Caki2 (cell line): ENCODE results near the gene SLC25A5. TPM values are rescaled to one million over a fixed set of nuclear protein-coding genes. Genes with fewer than 3 reads are reported as not detected.
"Not testable (repeated sequence)": the region's sequence is repeated elsewhere in the genome, so short reads cannot be mapped to it uniquely, and the experiment has no call there.

Experiments
- DNase-seq: peaks from one replicate; pipeline ENCODE4 v3.0.0-alpha.2; 2015; ENCODE audit warnings: low read depth
- in situ Hi-C: cut with HindIII; loops from 2 replicates; pipeline ENCODE4 v1.10.0; 2016; ENCODE audit warnings: low sequenced_read_pairs, low pct_unique_long_range_greater_than_20kb, mixed read lengths
- total RNA-seq: library from RNA; depleted of rRNA; stranded (reverse); fragments of >200 nt; shearing (Covaris generic); gene quantifications from 2 replicates; pipeline ENCODE4 v1.2.3, GENCODE V29; 2014; ENCODE audit warnings: low replicate concordance; rRNA removed

The SLC25A5 gene
- 37.5 and 59.0 TPM in 2 replicates for total RNA-seq

GRCh38 chrX:119467842-119468550, at the start of gene SLC25A5:
TSS of gene SLC25A5 (plus strand) at chrX:119468444. CDS start at chrX:119468516, 72 bp downstream.
- in situ Hi-C loops, result no loop called here
- DNase-seq, result peak; percentile 86

GRCh38 chrX:119419146-119419545, 49.1 kb upstream of the SLC25A5 start:
- in situ Hi-C loops, result no loop called here
- no peak for DNase-seq

GRCh38 chrX:119419898-119420297, 48.3 kb upstream of the SLC25A5 start:
- in situ Hi-C loops, result no loop called here

GRCh38 chrX:119421016-119421705, 47.1 kb upstream of the SLC25A5 start:
- DNase-seq, result no peak
- in situ Hi-C loops, result no loop called here

More at GRCh38 chrX:119419898-119420297, 48.3 kb upstream of the SLC25A5 start:
- no peak for DNase-seq

- in situ Hi-C loops, result no loop called here
- DNase-seq, result no peak
Observed at GRCh38 chrX:119423631-119424030, 44.6 kb upstream of the SLC25A5 start.

- in situ Hi-C loops, result no loop called here
Observed at GRCh38 chrX:119424999-119425398, 43.2 kb upstream of the SLC25A5 start.

GRCh38 chrX:119427024-119427794, 41.0 kb upstream of the SLC25A5 start:
- DNase-seq, result peak; percentile 11
- in situ Hi-C loops, result no loop called here

More at GRCh38 chrX:119424999-119425398, 43.2 kb upstream of the SLC25A5 start:
- no peak for DNase-seq

GRCh38 chrX:119427795-119428185, 40.5 kb upstream of the SLC25A5 start:
- DNase-seq, result no peak
- in situ Hi-C loops, result no loop called here

GRCh38 chrX:119429471-119429870, 38.8 kb upstream of the SLC25A5 start:
- DNase-seq, result no peak
- in situ Hi-C loops, result no loop called here

- DNase-seq, result not testable (repeated sequence)
Observed at GRCh38 chrX:119441295-119441694, 26.9 kb upstream of the SLC25A5 start.

GRCh38 chrX:119442286-119442685, 26.0 kb upstream of the SLC25A5 start:
- DNase-seq, result no peak
- in situ Hi-C loops, result no loop called here

More at GRCh38 chrX:119441295-119441694, 26.9 kb upstream of the SLC25A5 start:
- in situ Hi-C loops, result not testable (repeated sequence)

GRCh38 chrX:119453202-119453601, 15.0 kb upstream of the SLC25A5 start:
- in situ Hi-C loops, result no loop called here
- no peak for DNase-seq

GRCh38 chrX:119455264-119455663, 13.0 kb upstream of the SLC25A5 start:
- in situ Hi-C loops, result no loop called here
- DNase-seq, result no peak

- no peak for DNase-seq
- in situ Hi-C loops, result no loop called here
Observed at GRCh38 chrX:119459181-119459580, 9.1 kb upstream of the SLC25A5 start.

GRCh38 chrX:119465555-119465954, 2.7 kb upstream of the SLC25A5 start:
- in situ Hi-C loops, result no loop called here
- DNase-seq, result no peak

GRCh38 chrX:119466970-119467369, 1.3 kb upstream of the SLC25A5 start:
- DNase-seq, result no peak
- in situ Hi-C loops, result no loop called here

GRCh38 chrX:119467433-119467832, 811 bp upstream of the SLC25A5 start:
- in situ Hi-C loops, result no loop called here
- no peak for DNase-seq

- peak; percentile 82 for DNase-seq
- in situ Hi-C loops, result no loop called here
Observed at GRCh38 chrX:119468551-119469312, 488 bp downstream of the SLC25A5 start.
